HG03064 (cell line): Measurements from ENCODE around the gene CFAP20DC.
"Not testable (repeated sequence)": the region's sequence is repeated elsewhere in the genome, so short reads cannot be mapped to it uniquely, and the experiment has no call there.

Experiments
- ATAC-seq: cut with Tn5 transposase; IDR thresholded peaks from one replicate; pipeline ENCODE4 v1.9.1; 2021; ENCODE audit warnings: low read depth; ENCODE audit not compliant: unreplicated experiment

The CFAP20DC gene

DNA sequence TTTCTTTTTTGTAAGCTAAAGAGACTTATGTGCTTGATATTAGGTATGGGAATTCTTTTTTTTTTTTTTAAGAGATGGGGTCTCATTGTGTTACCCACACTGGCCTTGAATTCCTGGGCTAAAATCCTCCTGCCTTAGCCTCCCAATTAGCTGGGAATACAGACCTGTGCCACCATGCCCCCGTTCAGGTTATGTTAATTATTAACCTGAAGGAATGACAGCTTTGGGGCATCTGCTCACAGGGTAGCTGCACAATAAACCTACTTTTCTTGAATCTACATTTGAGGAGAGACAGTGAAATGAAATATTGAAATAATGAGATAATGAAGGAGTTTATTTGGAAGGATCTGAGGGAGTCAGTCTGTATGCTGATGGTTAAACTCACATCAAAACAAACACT lies 225.0 kb downstream of the CFAP20DC start:
- no peak for ATAC-seq

- no peak for ATAC-seq
Observed at GRCh38 chr3:58824285-58824684, 225.5 kb downstream of the CFAP20DC start.

DNA sequence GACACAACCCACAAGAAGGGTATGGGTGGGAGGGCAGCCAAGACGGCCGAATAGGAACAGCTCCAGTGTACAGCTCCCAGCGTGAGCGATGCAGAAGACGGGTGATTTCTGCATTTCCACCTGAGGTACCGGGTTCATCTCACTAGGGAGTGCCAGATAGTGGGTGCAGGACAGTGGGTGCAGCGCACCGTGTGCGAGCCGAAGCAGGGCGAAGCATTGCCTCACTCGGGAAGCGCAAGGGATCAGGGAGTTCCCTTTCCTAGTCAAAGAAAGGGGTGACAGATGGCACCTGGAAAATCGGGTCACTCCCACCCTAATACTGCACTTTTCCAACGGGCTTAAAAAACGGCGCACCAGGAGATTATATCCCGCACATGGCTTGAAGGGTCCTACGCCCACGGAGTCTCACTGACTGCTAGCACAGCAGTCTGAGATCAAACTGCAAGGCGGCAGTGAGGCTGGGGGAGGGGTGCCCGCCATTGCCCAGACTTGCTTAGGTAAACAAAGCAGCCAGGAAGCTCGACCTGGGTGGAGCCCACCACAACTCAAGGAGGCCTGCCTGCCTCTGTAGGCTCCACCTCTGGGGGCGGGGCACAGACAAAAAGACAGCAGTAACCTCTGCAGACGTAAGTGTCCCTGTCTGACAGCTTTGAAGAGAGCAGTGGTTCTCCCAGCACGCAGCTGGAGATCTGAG lies 243.1 kb downstream of the CFAP20DC start:
- not testable (repeated sequence) for ATAC-seq

GRCh38 chr3:58804914-58805313 lies 244.9 kb downstream of the CFAP20DC start:
- ATAC-seq, result no peak

GRCh38 chr3:58801541-58801940 lies 248.3 kb downstream of the CFAP20DC start:
- no peak for ATAC-seq

DNA sequence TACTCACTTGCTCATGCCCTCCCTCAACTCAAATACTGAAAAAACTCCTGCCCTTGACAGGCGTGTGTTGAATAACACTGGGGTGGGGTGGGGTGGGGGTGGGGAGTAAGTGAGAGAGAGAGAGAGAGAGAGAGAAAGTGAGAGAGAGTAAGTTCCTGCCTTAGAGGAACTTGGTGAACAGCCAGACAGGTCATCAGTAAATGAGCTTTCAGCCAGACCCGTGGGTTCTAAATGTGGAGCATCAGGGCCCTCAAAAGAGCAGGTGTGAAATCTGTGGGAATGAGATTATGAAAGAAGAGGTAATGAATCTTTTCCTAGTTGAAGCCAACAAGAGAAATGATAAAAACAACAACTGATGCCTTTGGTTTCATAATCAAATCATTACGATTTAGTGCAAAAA lies 248.9 kb downstream of the CFAP20DC start:
- no peak for ATAC-seq

DNA sequence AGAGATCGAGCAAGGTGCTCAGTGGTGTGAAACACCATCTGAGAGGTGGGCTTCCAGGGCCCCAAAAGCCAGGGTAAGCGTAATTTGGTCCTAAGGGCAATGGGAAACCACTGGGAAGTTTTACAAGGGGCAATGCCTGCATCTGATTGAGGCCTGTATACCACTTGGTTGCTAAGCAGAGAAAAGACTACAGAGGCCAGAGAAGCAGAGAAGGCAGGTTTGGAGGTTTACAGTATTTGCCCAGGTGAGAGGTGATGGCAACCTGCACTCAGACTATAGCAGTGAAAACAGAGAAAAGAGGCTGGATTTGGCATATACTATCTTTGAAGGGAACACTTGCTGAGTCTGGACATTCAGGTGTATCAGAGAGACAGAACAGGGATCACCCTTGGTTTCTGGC lies 249.8 kb downstream of the CFAP20DC start:
- no peak for ATAC-seq

GRCh38 chr3:58799271-58799670 lies 250.6 kb downstream of the CFAP20DC start:
- ATAC-seq, result no peak

GRCh38 chr3:58798312-58798711 lies 251.5 kb downstream of the CFAP20DC start:
- ATAC-seq, result no peak

DNA sequence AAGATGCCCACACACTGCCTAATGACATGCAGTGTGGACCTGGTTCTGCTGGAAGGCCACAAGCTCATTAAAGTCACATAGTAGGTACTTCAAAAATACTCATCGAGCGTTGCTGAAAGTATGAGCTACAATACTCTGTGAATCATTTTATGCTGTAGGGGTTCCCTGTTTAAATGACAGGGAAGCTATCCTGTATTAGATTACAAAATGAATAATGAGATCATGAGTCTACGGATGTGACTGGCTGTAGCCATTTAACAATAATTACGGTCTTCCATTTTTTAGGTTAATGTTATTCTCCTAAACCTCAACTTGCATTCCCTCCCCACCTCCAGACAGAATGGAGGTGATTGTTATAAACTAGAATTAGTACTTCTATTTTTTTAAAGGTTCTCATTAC lies 255.1 kb downstream of the CFAP20DC start:
- ATAC-seq, result no peak

DNA sequence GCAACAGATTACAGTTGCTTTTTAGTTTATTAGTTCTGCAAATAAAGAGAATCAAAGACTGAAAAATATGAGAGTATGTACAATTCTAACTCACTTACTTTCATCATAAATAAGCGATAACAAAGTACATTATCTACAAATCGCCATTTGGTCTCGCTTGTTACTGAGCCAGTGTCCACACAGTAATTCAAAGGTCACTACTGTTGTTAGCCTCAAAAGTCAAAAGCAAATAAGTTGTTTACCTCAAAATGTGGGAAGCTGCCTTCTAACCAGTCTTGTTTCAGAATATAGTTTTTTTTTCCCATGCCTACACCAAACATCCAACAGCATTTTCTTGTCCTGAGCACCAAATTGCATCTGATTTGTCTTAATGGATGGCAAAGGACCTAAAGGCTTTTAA lies 255.9 kb downstream of the CFAP20DC start:
- ATAC-seq, result no peak

DNA sequence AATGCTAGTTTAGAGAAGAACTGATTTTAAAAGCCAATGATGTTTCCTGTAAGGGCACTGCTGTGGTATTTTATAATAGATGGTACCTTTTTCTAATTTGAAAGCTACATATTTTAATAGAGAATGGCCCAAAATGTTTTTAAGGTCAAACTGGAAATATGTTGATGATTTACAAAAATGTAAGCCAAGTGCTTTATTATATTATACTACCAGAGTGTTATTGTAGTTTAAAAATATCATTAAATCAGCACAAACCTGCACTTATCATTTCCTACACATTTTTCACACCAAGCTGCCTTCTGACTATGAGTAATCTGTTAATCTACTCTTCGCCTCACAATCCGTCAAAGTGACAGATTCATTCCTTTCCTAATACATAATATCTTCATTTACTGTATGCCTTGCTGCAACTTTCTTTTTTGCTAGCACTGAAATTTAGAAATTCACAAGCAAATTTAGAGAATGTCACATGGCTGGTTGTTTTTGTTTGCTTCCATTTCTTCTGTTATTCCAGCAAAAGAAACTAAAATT lies 256.8 kb downstream of the CFAP20DC start:
- ATAC-seq, result no peak

- no peak for ATAC-seq
Observed at GRCh38 chr3:58789385-58789784, 260.4 kb downstream of the CFAP20DC start.

DNA sequence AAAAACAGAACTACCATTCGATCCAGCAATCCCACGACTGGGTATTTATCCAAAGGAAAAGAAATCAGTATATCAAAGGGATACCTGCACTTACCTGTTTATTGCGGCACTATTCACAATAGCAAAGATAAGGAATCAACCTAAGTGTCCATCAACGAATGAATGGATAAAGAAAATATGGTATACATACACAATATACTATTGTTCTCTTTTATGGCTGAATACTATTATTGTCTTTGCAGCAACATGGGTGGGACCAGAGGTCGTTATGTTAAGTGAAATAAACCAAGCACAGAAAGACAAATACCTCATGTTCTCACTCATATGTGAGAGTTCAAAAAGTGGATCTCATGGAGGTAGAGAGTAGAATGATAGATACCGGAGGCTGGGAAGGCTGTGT lies 264.9 kb downstream of the CFAP20DC start:
- no peak for ATAC-seq

GRCh38 chr3:58784425-58784824 lies 265.4 kb downstream of the CFAP20DC start:
- no peak for ATAC-seq

DNA sequence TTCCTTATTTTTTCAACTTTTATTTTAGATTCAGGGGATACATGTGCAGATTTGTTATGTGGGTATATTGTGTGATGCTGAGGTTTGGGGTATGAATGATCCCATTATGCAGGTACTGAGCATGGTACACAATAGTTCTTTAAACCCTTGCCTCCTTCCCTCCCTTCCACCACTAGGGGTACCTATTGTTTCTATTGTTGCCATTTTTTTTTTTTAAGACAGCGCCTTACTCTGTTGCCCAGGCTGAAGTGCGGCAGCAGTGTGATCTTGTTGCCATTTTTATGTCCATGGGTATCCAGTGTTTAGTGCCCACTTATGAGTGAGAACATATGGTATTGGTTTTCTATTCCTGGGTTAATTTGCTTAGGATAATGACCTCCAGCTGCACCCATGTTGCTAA lies 266.0 kb downstream of the CFAP20DC start:
- ATAC-seq, result no peak

DNA sequence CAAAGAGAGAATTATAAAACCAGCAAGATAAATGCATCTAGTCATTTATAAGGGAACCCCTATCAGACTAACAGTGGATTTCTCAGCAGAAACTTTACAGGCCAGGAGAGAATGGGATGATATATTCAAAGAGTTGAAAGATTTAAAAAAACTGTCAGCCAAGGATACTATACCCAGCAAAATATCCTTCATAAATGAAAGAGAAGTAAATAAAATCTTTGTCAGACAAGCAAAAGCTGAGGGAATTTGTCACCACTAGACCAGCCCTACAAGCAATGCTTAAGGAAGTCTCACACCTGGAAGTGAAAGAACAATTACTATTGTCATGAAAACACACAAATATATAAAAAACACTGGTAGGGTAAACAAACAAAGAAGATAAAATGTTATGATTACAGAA lies 269.9 kb downstream of the CFAP20DC start:
- no peak for ATAC-seq

- ATAC-seq, result no peak
Observed at GRCh38 chr3:58776231-58776630, 273.6 kb downstream of the CFAP20DC start.

GRCh38 chr3:58772462-58772861 lies 277.4 kb downstream of the CFAP20DC start:
- no peak for ATAC-seq

GRCh38 chr3:58769065-58769464 lies 280.8 kb downstream of the CFAP20DC start:
- no peak for ATAC-seq

DNA sequence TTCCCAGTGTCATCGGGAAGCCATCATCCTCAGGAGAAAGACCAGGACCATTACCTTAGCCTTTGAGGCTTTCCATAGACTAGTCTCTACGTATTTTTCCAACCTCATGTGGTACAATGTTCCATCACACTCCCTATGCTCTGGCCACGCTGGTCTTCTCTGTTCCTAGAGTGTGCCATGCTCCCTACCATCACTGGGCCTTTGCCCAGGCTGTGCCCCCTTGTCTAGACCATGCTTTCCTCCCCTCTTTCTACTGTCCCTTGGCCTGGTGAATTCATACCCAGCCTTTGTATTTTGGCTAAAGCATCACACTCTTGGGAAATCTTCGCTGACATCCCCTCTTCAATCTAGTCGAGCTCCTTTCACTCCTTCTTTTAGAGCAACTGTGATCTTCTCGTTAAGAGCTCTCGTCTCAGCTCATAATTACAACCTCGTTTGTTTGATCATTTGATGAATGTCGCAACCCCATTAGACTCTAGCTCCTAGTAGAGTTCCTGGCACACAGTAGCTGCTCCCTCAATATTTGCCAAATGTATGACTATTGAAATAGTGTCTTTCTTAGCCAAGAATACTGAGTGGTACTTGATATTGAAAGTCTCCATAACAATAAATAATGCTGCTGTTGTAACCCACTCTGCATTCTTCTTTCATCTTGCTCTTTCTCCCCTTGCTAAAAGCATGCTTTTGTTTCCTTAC lies 283.1 kb downstream of the CFAP20DC start:
- no peak for ATAC-seq

- no peak for ATAC-seq
Observed at GRCh38 chr3:58755150-58755549, 294.7 kb downstream of the CFAP20DC start.
